ENCODE data around the gene VCAM1. TPM values are rescaled to one million over a fixed set of nuclear protein-coding genes. Genes with fewer than 3 reads are reported as not detected.

VCAM1 gene
- total and polyA plus RNA-seq, 9 of the 15 experiments (the other 6 are each of a cell fraction or from before 2014, with no cell fraction given) = 0.04 to 0.13 TPM; not detected in 7

DNA sequence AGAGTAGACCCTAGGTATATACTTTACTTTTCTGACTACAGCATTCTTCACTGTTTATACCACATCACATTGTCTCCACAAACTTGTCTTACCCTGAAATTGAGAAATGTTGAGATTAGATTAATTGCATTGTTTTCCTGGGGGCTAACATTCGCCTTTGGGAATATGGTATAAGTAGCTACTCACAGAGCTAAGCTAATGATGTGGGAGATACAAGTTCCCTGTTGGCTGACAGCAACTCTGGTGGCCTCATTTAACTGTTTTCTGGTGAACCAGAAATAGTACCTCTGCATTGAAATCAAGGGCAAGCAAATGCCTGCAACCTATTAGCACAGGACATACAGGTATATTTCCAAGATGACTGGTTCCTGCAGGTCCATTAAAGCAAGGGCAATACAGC is 13.2 kb upstream of the VCAM1 start (continued):
- TF ChIP-seq, protein P1, sequence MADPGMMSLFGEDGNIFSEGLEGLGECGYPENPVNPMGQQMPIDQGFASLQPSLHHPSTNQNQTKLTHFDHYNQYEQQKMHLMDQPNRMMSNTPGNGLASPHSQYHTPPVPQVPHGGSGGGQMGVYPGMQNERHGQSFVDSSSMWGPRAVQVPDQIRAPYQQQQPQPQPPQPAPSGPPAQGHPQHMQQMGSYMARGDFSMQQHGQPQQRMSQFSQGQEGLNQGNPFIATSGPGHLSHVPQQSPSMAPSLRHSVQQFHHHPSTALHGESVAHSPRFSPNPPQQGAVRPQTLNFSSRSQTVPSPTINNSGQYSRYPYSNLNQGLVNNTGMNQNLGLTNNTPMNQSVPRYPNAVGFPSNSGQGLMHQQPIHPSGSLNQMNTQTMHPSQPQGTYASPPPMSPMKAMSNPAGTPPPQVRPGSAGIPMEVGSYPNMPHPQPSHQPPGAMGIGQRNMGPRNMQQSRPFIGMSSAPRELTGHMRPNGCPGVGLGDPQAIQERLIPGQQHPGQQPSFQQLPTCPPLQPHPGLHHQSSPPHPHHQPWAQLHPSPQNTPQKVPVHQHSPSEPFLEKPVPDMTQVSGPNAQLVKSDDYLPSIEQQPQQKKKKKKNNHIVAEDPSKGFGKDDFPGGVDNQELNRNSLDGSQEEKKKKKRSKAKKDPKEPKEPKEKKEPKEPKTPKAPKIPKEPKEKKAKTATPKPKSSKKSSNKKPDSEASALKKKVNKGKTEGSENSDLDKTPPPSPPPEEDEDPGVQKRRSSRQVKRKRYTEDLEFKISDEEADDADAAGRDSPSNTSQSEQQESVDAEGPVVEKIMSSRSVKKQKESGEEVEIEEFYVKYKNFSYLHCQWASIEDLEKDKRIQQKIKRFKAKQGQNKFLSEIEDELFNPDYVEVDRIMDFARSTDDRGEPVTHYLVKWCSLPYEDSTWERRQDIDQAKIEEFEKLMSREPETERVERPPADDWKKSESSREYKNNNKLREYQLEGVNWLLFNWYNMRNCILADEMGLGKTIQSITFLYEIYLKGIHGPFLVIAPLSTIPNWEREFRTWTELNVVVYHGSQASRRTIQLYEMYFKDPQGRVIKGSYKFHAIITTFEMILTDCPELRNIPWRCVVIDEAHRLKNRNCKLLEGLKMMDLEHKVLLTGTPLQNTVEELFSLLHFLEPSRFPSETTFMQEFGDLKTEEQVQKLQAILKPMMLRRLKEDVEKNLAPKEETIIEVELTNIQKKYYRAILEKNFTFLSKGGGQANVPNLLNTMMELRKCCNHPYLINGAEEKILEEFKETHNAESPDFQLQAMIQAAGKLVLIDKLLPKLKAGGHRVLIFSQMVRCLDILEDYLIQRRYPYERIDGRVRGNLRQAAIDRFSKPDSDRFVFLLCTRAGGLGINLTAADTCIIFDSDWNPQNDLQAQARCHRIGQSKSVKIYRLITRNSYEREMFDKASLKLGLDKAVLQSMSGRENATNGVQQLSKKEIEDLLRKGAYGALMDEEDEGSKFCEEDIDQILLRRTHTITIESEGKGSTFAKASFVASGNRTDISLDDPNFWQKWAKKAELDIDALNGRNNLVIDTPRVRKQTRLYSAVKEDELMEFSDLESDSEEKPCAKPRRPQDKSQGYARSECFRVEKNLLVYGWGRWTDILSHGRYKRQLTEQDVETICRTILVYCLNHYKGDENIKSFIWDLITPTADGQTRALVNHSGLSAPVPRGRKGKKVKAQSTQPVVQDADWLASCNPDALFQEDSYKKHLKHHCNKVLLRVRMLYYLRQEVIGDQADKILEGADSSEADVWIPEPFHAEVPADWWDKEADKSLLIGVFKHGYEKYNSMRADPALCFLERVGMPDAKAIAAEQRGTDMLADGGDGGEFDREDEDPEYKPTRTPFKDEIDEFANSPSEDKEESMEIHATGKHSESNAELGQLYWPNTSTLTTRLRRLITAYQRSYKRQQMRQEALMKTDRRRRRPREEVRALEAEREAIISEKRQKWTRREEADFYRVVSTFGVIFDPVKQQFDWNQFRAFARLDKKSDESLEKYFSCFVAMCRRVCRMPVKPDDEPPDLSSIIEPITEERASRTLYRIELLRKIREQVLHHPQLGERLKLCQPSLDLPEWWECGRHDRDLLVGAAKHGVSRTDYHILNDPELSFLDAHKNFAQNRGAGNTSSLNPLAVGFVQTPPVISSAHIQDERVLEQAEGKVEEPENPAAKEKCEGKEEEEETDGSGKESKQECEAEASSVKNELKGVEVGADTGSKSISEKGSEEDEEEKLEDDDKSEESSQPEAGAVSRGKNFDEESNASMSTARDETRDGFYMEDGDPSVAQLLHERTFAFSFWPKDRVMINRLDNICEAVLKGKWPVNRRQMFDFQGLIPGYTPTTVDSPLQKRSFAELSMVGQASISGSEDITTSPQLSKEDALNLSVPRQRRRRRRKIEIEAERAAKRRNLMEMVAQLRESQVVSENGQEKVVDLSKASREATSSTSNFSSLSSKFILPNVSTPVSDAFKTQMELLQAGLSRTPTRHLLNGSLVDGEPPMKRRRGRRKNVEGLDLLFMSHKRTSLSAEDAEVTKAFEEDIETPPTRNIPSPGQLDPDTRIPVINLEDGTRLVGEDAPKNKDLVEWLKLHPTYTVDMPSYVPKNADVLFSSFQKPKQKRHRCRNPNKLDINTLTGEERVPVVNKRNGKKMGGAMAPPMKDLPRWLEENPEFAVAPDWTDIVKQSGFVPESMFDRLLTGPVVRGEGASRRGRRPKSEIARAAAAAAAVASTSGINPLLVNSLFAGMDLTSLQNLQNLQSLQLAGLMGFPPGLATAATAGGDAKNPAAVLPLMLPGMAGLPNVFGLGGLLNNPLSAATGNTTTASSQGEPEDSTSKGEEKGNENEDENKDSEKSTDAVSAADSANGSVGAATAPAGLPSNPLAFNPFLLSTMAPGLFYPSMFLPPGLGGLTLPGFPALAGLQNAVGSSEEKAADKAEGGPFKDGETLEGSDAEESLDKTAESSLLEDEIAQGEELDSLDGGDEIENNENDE (IDR thresholded peaks at IDR 0.05; ENCODE audit: low read depth, low read length) = no peak
- TF ChIP-seq HDAC3 (IDR thresholded peaks at IDR 0.05; ENCODE audit: borderline replicate concordance, partially characterized antibody) = no peak

All from K562 (cell line).